ENCODE measurements around the gene PLA2G2F. TPM values are rescaled to one million over a fixed set of nuclear protein-coding genes. Genes with fewer than 3 reads are reported as not detected.
A peak's percentile ranks its signal among the peaks of the same experiment; 100 is the strongest.

Gene PLA2G2F
- total RNA-seq, 6 donors from 2014 or later: not detected

GRCh38 chr1:20166051-20166450 lies 26.9 kb downstream of the PLA2G2F start:
- H3K4me3 ChIP-seq: no peak overlapping the region
- TF ChIP-seq POLR2AphosphoS5 (IDR thresholded peaks at IDR 0.05) (no peak), EP300 (IDR thresholded peaks at IDR 0.05) (no peak), POLR2A (IDR thresholded peaks at IDR 0.05) (no peak), CTCF (IDR thresholded peaks at IDR 0.05) (no peak)
- no peak overlapping the region for H3K27ac ChIP-seq
- no peaks in the 10 kb centered on the region for H3K27me3 ChIP-seq
- 64 to 70% methylated on average over 9 to 17 of the region's 17 CpGs for WGBS, 2 donors
- H3K9me3 ChIP-seq: peaks cover 0 to 12% (median 10%) of the 10 kb centered on the region in 4 donors
- peak in 1 of 2 donors; percentile 58 for DNase-seq
- peaks cover 0 to 15% (median 10%) of the 10 kb centered on the region in 4 donors for H3K4me1 ChIP-seq
- no peak for ATAC-seq (ENCODE audit: low FRiP score in 2 of 2)
- H3K36me3 ChIP-seq: no peaks in the 10 kb centered on the region

- TF ChIP-seq EP300 (IDR thresholded peaks at IDR 0.05): no peak
- peaks cover 0 to 4% (median under 1%) of the 10 kb centered on the region in 4 donors for H3K9me3 ChIP-seq
- WGBS, 2 donors: 92 to 94% methylated on average over 8 of the region's 8 CpGs
- H3K27me3 ChIP-seq: no peaks in the 10 kb centered on the region
- no peaks in the 10 kb centered on the region for H3K36me3 ChIP-seq
- no peak overlapping the region for H3K27ac ChIP-seq
- no peak overlapping the region for H3K4me3 ChIP-seq
- peaks cover 0 to 15% (median 10%) of the 10 kb centered on the region in 4 donors for H3K4me1 ChIP-seq
- ATAC-seq (ENCODE audit: low FRiP score in 2 of 2) (no peak), DNase-seq (no peak)
These were observed 28.0 kb downstream of the PLA2G2F start for GRCh38 chr1:20167126-20167525.

GRCh38 chr1:20168564-20169491 lies 29.7 kb downstream of the PLA2G2F start:
- Histone ChIP-seq H3K27ac (no peak overlapping the region), H3K4me3 (no peak overlapping the region), H3K36me3 (no peaks in the 10 kb centered on the region), H3K4me1 (peaks cover 0 to 15% (median 10%) of the 10 kb centered on the region in 4 donors), H3K9me3 (no peaks in the 10 kb centered on the region), H3K27me3 (no peaks in the 10 kb centered on the region)
- DNase-seq: no peak
- WGBS, 2 donors: 74 to 83% methylated on average over 7 to 9 of the region's 9 CpGs
- ATAC-seq (ENCODE audit: low FRiP score in 2 of 2): no peak
- no peak for TF ChIP-seq CTCF (IDR thresholded peaks at IDR 0.05)
- no peak for TF ChIP-seq POLR2A (IDR thresholded peaks at IDR 0.05)
- no peak for TF ChIP-seq POLR2AphosphoS5 (IDR thresholded peaks at IDR 0.05)
- TF ChIP-seq EP300 (IDR thresholded peaks at IDR 0.05): no peak

GRCh38 chr1:20169932-20170331 lies 30.8 kb downstream of the PLA2G2F start:
- H3K4me1 ChIP-seq: peaks cover 0 to 10% (median 4%) of the 10 kb centered on the region in 4 donors
- H3K27me3 ChIP-seq: no peaks in the 10 kb centered on the region
- ATAC-seq (ENCODE audit: low FRiP score in 2 of 2): no peak
- no peak for DNase-seq
- H3K36me3 ChIP-seq: no peaks in the 10 kb centered on the region
- H3K27ac ChIP-seq: no peak overlapping the region
- H3K4me3 ChIP-seq: no peak overlapping the region
- 95 to 96% methylated on average over 5 of the region's 5 CpGs for WGBS, 2 donors
- no peak for TF ChIP-seq POLR2A (IDR thresholded peaks at IDR 0.05)
- no peak for TF ChIP-seq POLR2AphosphoS5 (IDR thresholded peaks at IDR 0.05)
- no peak for TF ChIP-seq CTCF (IDR thresholded peaks at IDR 0.05)
- TF ChIP-seq EP300 (IDR thresholded peaks at IDR 0.05): no peak
- no peaks in the 10 kb centered on the region for H3K9me3 ChIP-seq

GRCh38 chr1:20172033-20172590 lies 33.0 kb downstream of the PLA2G2F start:
- Histone ChIP-seq H3K4me1 (no peaks in the 10 kb centered on the region), H3K9me3 (no peaks in the 10 kb centered on the region), H3K36me3 (no peaks in the 10 kb centered on the region), H3K27me3 (no peaks in the 10 kb centered on the region), H3K4me3 (no peak overlapping the region), H3K27ac (no peak overlapping the region)
- peak in 1 of 2 donors; percentile 21 for ATAC-seq (ENCODE audit: low FRiP score in 2 of 2)
- peak; percentile 56 to 61 for DNase-seq
- WGBS, 2 donors: 83% methylated on average over 8 to 12 of the region's 12 CpGs
- TF ChIP-seq POLR2A (IDR thresholded peaks at IDR 0.05) (no peak), CTCF (IDR thresholded peaks at IDR 0.05) (no peak), EP300 (IDR thresholded peaks at IDR 0.05) (no peak), POLR2AphosphoS5 (IDR thresholded peaks at IDR 0.05) (no peak)

Measured in upper lobe of left lung (tissue), 6 donors.